MM.1S (cell line): ENCODE results near the gene KIAA0319L.

ENCODE experiments used
- EZH2 ChIP-seq: fragments of 300-600 bp; sonication (generic); optimal IDR thresholded peaks from 2 replicates; pipeline ENCODE3; 2017; ENCODE audit warnings: low read depth, mild to moderate bottlenecking, antibody characterized with exemption, low read length, mixed read lengths
- EZH2phosphoT487 ChIP-seq: fragments of 300-600 bp; sonication (generic); IDR thresholded peaks from 2 replicates; pipeline ENCODE4 v1.6.1; 2018; ENCODE audit warnings: antibody characterized with exemption, low read length
- TF ChIP-seq, protein P1 (sequence below): fragments of 300-600 bp; sonication (generic); IDR thresholded peaks from 2 replicates; pipeline ENCODE4 v1.5.1; 2016; ENCODE audit warnings: antibody characterized with exemption, low read length, mixed read lengths

DNA sequence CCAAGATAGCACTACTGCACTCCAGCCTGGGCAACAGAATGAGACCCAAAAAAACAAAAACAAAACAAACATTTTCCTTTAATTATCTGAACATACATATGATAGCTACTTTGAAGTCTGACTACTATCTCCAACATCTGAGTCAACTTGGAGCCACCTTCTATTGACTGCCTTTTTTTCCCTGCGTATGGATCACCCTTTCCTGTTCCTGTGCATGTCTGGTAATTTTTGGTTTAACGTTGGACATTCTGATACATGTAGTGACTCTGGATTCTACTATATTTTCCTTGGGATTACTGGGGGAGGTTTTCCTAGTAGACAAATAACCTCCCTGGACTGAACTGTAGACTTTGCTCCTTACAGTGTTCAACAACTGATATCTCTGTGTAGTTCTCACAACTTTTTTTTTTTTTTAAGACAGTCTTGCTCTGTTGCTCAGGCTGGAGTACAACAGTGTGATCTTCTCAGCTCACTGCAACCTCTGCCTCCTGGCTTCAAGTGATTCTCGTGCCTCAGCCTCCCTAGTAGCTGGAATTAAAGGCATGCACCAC, 70.3 kb downstream of the KIAA0319L start:
- no peak for TF ChIP-seq EZH2
- TF ChIP-seq, protein P1, sequence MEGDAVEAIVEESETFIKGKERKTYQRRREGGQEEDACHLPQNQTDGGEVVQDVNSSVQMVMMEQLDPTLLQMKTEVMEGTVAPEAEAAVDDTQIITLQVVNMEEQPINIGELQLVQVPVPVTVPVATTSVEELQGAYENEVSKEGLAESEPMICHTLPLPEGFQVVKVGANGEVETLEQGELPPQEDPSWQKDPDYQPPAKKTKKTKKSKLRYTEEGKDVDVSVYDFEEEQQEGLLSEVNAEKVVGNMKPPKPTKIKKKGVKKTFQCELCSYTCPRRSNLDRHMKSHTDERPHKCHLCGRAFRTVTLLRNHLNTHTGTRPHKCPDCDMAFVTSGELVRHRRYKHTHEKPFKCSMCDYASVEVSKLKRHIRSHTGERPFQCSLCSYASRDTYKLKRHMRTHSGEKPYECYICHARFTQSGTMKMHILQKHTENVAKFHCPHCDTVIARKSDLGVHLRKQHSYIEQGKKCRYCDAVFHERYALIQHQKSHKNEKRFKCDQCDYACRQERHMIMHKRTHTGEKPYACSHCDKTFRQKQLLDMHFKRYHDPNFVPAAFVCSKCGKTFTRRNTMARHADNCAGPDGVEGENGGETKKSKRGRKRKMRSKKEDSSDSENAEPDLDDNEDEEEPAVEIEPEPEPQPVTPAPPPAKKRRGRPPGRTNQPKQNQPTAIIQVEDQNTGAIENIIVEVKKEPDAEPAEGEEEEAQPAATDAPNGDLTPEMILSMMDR = no peak
- no peak for TF ChIP-seq EZH2phosphoT487
